ENCODE results near the gene CPTP. TPM values are rescaled to one million over a fixed set of nuclear protein-coding genes. Genes with fewer than 3 reads are reported as not detected.

The CPTP gene
- total RNA-seq: 13.8 TPM

GRCh38 chr1:1324524-1325287, at the start of gene CPTP, which contains the start of gene INTS11:
TSS of gene CPTP (plus strand) at chr1:1324802. CDS start at chr1:1326911, 2,109 bp downstream.
TSS of gene INTS11 (minus strand) at chr1:1324660. CDS start at chr1:1324608, 52 bp downstream.

GRCh38 chr1:1307923-1308755, 16.5 kb upstream of the CPTP start, which contains the start of the genes ACAP3 and PUSL1:
TSS of gene ACAP3 (minus strand) at chr1:1307930. CDS start at chr1:1307815, 115 bp downstream.
TSS of gene PUSL1 (plus strand) at chr1:1308597. CDS start at chr1:1308644, 47 bp downstream.

GRCh38 chr1:1331068-1331965, 6.7 kb downstream of the CPTP start, which contains the start of gene TAS1R3:
TSS of gene TAS1R3 (plus strand) at chr1:1331280. CDS start at chr1:1331346, 66 bp downstream.

GRCh38 chr1:1349256-1350012, 24.8 kb downstream of the CPTP start, which contains the start of gene DVL1:
TSS of gene DVL1 (minus strand) at chr1:1349418. CDS start at chr1:1349065, 353 bp downstream.

GRCh38 chr1:1358433-1359271, 34.0 kb downstream of the CPTP start, which contains the start of gene MXRA8:
TSS of gene MXRA8 (minus strand) at chr1:1358555. CDS start at chr1:1358504, 51 bp downstream.

GRCh38 chr1:1374929-1375662, 50.5 kb downstream of the CPTP start, which contains the start of gene AURKAIP1:
TSS of gene AURKAIP1 (minus strand) at chr1:1375207. CDS start at chr1:1374756, 451 bp downstream.

Small RNA genes lying within 50 kb of the gene (small RNA-seq; reads per million reads assigned to genes)
- 0.08 reads per million for gene MIR6726

Other genes starting within 250 kb of the CPTP start
- 6.2 TPM for gene C1orf159, start 208.7 kb upstream of the CPTP start, total RNA-seq
- 0.69 TPM for gene TTLL10, start 150.9 kb upstream of the CPTP start, total RNA-seq
- not detected for gene TNFRSF18, start 118.2 kb upstream of the CPTP start, total RNA-seq
- not detected for gene TNFRSF4, start 110.6 kb upstream of the CPTP start, total RNA-seq
- gene SDF4, start 92.8 kb upstream of the CPTP start, total RNA-seq: 30.4 TPM
- 22.1 TPM for gene B3GALT6, start 92.6 kb upstream of the CPTP start, total RNA-seq
- gene C1QTNF12, start 78.1 kb upstream of the CPTP start, total RNA-seq: not detected
- 42.2 TPM for gene UBE2J2, start 50.9 kb upstream of the CPTP start, total RNA-seq
- 2.5 TPM for gene SCNN1D, start 44.4 kb upstream of the CPTP start, total RNA-seq
- 61.6 TPM for gene ACAP3, start 16.9 kb upstream of the CPTP start, total RNA-seq
- 15.2 TPM for gene PUSL1, start 16.2 kb upstream of the CPTP start, total RNA-seq
- gene INTS11, start 142 bp upstream of the CPTP start, total RNA-seq: 37.8 TPM
- 0.23 TPM for gene TAS1R3, start 6.5 kb downstream of the CPTP start, total RNA-seq
- 58.6 TPM for gene DVL1, start 24.6 kb downstream of the CPTP start, total RNA-seq
- 11.5 TPM for gene MXRA8, start 33.8 kb downstream of the CPTP start, total RNA-seq
- 39.2 TPM for gene AURKAIP1, start 50.4 kb downstream of the CPTP start, total RNA-seq
- gene CCNL2, start 74.5 kb downstream of the CPTP start, total RNA-seq: 107 TPM
- gene MRPL20, start 82.5 kb downstream of the CPTP start, total RNA-seq: 65.0 TPM
- gene ANKRD65, start 96.5 kb downstream of the CPTP start, total RNA-seq: 1.6 TPM
- gene VWA1, start 110.9 kb downstream of the CPTP start, total RNA-seq: 5.3 TPM
- gene ATAD3C, start 124.9 kb downstream of the CPTP start, total RNA-seq: not detected
- 9.9 TPM for gene ATAD3B, start 147.0 kb downstream of the CPTP start, total RNA-seq
- gene ATAD3A, start 187.4 kb downstream of the CPTP start, total RNA-seq: 12.9 TPM
- gene TMEM240, start 215.8 kb downstream of the CPTP start, total RNA-seq: 14.5 TPM